Esophagus squamous epithelium (tissue), 4 donors: Measurements from ENCODE around the gene CELF1.

Source experiments
- CTCF ChIP-seq, 6 experiments: fragments of 450-650 bp in 4 of 6; fragments of 200-600 bp in 2 of 6; sonication (generic) in 2 of 6; IDR thresholded peaks; one replicate each; pipeline ENCODE4 v1.5.1; 2016 to 2019; ENCODE audit warnings: antibody characterized with exemption in 6 of 6, mild to moderate bottlenecking in 4 of 6, moderate library complexity in 4 of 6
- POLR2A ChIP-seq, 4 donors: fragments of 450-650 bp; IDR thresholded peaks; one replicate each; pipeline ENCODE4 v1.6.1; 2017; ENCODE audit warnings: antibody characterized with exemption in 4 of 4, mild to moderate bottlenecking in 4 of 4, moderate library complexity in 3 of 4

- no peak for TF ChIP-seq CTCF (IDR thresholded peaks at IDR 0.05)
- TF ChIP-seq POLR2A (IDR thresholded peaks at IDR 0.05), result no peak
These were observed 75.2 kb downstream of the CELF1 start for GRCh38 chr11:47477753-47478152.
